Activated CD4-positive, alpha-beta T cell treated with anti-CD3 and anti-CD28 coated beads, Interleukin-2, amount 10 ng/mL, durations not matched to agents 24 days and 14 days (primary cell): ENCODE data around the gene UNC5A. TPM values are rescaled to one million over a fixed set of nuclear protein-coding genes. Genes with fewer than 3 reads are reported as not detected.
A peak's percentile ranks its signal among the peaks of the same experiment; 100 is the strongest.

ENCODE experiments used
- DNase-seq: peaks from one replicate; pipeline ENCODE4 v3.0.0; 2022
- H3K27ac Mint-ChIP-seq: one replicate; pipeline ENCODE4 v1.8.0; 2022; ENCODE audit warnings: mild to moderate bottlenecking, mixed read lengths
- H3K27me3 Mint-ChIP-seq: one replicate; pipeline ENCODE4 v1.8.0; 2022; ENCODE audit warnings: mixed read lengths
- H3K36me3 Mint-ChIP-seq: one replicate; pipeline ENCODE4 v1.8.0; 2022; ENCODE audit warnings: low read depth, mild to moderate bottlenecking, mixed read lengths
- H3K4me1 Mint-ChIP-seq: one replicate; pipeline ENCODE4 v1.8.0; 2021; ENCODE audit warnings: mixed read lengths
- H3K4me3 Mint-ChIP-seq: one replicate; pipeline ENCODE4 v1.8.0; 2022; ENCODE audit warnings: mild to moderate bottlenecking, moderate library complexity, mixed read lengths
- H3K9me3 Mint-ChIP-seq: one replicate; pipeline ENCODE4 v1.8.0; 2021; ENCODE audit warnings: mixed read lengths
- intact Hi-C: fragments of 100-400 bp; cut with micrococcal nuclease; formaldehyde crosslinking; loops from one replicate; pipeline ENCODE4 v1.15.1; 2023
- total RNA-seq: library from RNA; stranded (reverse); gene quantifications from 2 replicates; pipeline ENCODE4 v1.2.3, GENCODE V29; 2022

Gene UNC5A
- total RNA-seq, result not detected in 2 replicates

DNA sequence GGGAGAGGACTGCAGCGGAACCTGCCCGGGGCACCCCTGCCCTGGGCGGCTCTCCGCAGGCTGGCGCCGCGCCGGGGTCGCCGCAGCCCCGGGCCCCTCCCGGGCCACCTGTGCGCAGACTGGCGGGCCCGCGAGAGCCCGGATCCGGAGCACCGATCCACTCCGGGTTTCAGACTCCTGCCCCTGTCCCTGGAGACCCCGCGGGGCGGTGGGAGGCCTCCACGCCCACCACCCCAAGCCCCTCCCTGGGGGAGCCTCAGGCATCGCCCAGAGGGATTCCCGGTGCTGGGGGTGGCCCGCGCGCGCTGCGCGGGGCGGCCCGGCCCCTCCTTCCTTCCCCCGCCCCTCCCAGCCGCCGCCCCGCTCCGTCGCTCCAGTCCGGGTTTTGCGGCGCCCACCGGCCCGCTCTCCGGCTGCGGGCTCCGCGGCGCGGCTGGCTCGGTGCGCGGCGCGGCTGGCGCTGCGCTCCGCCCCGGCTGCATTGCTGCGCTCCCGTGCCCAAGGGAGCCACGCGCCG lies at the start of gene UNC5A:
Gene UNC5A, plus strand, starts transcription at position 479 of the 517 bp plus-strand sequence. CDS start 192 bp downstream, outside the sequence.
- peaks cover 60% of the 10 kb centered on the region for H3K27me3 Mint-ChIP-seq
- H3K4me1 Mint-ChIP-seq, result peaks cover 8% of the 10 kb centered on the region
- H3K36me3 Mint-ChIP-seq, result no peaks in the 10 kb centered on the region
- intact Hi-C loops, result loop anchor here (10.0 kb wide), 1 partner anchor 155 kb away; no protein-coding TSS in a partner anchor
- no peaks in the 10 kb centered on the region for H3K9me3 Mint-ChIP-seq
- no peak within 1 kb of the TSS for H3K27ac Mint-ChIP-seq
- peak within 1 kb of the TSS; percentile 61 for H3K4me3 Mint-ChIP-seq
- DNase-seq, result peak; percentile 89

DNA sequence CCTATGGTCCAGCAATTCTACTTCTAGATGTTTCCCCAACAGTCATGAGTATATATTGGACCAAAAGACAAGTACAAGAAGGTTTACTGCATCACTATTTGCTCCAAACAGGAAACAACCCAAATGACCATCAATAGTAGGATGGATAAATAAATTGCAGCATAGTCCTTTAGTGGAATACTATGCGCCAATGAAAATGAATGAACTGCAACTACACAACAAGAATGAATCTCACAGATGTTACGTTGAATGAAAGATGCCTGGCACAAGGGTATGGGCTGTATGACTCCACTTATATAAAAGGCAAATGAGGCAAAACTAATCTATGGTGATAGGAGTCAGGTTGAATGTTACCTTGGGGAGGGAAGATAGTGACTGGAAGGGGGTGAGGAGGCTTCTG lies 48.6 kb upstream of the UNC5A start:
- no peak for DNase-seq
- intact Hi-C loops, result no loop called here
- Mint-ChIP-seq H3K4me3 (no peak overlapping the region), H3K36me3 (no peaks in the 10 kb centered on the region), H3K4me1 (no peaks in the 10 kb centered on the region), H3K27me3 (peaks cover 30% of the 10 kb centered on the region), H3K27ac (no peak overlapping the region), H3K9me3 (peaks cover 9% of the 10 kb centered on the region)

DNA sequence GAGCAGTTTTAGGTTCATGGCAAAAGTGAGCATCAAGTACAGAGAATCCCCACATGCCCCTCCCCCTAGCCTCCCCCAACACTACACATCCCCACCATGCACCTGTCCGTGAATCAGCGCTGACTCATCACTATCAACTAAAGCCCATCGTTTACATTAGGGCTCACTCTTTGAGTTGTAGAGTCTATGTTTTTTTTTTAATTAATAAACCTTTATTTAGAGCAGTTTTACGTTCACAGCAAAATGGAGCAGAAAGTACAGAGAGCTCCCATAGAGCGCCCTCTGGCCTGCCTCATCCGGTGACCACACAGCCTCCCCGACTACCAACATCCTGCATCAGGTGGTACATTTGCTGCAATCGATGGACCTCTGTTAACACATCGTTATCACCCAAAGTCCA lies 47.9 kb upstream of the UNC5A start:
- intact Hi-C loops, result no loop called here
- peaks cover 9% of the 10 kb centered on the region for H3K9me3 Mint-ChIP-seq
- no peak overlapping the region for H3K4me3 Mint-ChIP-seq
- H3K27ac Mint-ChIP-seq, result no peak overlapping the region
- peaks cover 28% of the 10 kb centered on the region for H3K27me3 Mint-ChIP-seq
- DNase-seq, result no peak
- no peaks in the 10 kb centered on the region for H3K4me1 Mint-ChIP-seq
- H3K36me3 Mint-ChIP-seq, result no peaks in the 10 kb centered on the region

DNA sequence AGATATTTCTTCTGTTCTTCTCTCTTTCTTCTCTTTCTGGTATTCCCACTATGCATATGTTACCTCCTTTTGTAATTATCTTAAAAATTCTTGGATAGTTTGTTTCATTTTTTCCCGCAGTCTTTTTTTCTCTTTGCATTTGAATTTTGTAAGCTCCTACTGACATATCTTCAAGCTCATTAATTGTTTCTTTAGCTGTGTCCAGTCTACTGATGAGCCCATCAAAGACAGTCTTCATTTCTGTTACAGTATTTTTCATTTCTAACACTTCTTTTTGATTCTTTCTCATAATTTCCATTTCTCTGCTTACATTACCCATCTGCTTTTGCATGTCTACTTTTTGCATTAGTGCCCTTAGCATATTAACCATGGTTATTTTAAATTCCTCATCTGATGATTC lies 44.7 kb upstream of the UNC5A start:
- peaks cover 9% of the 10 kb centered on the region for H3K9me3 Mint-ChIP-seq

DNA sequence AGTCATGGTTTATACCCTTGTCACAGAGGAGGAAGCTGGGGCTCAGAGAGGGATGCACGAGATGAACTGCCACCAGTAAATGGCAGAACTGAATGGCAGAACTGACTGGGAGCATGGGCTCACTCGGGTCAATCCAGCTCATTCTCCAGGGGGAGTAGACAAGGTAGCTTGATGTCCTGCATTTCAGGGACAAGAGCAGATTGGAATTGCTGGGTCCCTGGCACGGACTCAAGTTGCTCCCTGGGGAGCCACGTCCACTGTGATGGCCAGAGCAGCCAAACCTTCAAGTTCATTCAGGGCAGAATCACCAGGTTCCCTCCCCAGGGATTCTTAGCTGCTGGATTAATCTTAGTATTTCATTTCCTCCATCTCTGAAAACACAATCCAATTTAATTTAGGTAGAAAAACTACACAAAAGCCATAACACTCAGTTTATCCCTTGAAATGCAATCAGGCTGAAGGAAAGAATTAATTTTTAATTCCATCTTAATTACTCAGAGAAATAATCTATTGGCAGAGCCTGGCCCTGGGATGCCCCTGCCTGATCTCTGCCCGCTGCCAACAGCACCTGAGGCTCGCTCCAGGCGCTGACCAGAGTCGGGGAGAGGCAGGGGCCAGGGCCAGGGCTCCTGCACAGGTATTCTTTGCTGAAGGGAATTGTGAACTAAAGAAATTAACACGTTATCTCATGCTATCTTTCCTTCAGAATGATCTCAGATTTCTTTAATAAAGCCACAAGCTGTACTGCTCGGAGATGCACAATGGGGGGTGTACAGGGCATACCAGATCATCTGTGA lies 42.0 kb upstream of the UNC5A start:
- H3K27me3 Mint-ChIP-seq, result peaks cover 17% of the 10 kb centered on the region
- no peaks in the 10 kb centered on the region for H3K36me3 Mint-ChIP-seq
- H3K4me3 Mint-ChIP-seq, result no peak overlapping the region
- no peak overlapping the region for H3K27ac Mint-ChIP-seq
- intact Hi-C loops, result no loop called here
- DNase-seq, result no peak
- no peaks in the 10 kb centered on the region for H3K4me1 Mint-ChIP-seq
- peaks cover 9% of the 10 kb centered on the region for H3K9me3 Mint-ChIP-seq

More for the DNA sequence above, 44.7 kb upstream of the UNC5A start:
- intact Hi-C loops, result no loop called here
- Mint-ChIP-seq H3K27ac (no peak overlapping the region), H3K27me3 (peaks cover 17% of the 10 kb centered on the region), H3K4me3 (no peak overlapping the region), H3K4me1 (no peaks in the 10 kb centered on the region), H3K36me3 (no peaks in the 10 kb centered on the region)
- DNase-seq, result no peak

DNA sequence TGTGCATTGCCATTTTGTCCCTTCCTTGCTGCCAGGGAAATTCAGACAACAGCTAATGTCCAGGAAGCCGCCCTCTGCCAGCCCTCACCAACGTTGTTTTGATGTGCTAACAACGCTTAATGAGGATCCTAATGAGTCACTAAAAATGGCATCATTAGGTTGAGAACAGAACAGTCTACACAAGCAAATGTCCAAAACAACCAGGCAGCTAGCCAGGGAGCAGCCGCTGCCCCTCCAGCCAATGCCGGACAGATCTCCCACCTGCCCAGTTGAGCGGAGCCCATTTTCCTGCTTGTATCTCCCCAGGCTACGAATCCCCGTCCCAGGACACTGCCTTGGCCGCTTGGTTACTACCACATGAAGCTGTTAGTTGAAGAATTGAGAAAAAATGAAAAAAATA lies 40.4 kb upstream of the UNC5A start:
- H3K36me3 Mint-ChIP-seq, result no peaks in the 10 kb centered on the region
- intact Hi-C loops, result no loop called here
- peaks cover 17% of the 10 kb centered on the region for H3K27me3 Mint-ChIP-seq
- DNase-seq, result no peak
- H3K9me3 Mint-ChIP-seq, result peaks cover 9% of the 10 kb centered on the region
- no peaks in the 10 kb centered on the region for H3K4me1 Mint-ChIP-seq
- H3K4me3 Mint-ChIP-seq, result no peak overlapping the region
- H3K27ac Mint-ChIP-seq, result no peak overlapping the region

DNA sequence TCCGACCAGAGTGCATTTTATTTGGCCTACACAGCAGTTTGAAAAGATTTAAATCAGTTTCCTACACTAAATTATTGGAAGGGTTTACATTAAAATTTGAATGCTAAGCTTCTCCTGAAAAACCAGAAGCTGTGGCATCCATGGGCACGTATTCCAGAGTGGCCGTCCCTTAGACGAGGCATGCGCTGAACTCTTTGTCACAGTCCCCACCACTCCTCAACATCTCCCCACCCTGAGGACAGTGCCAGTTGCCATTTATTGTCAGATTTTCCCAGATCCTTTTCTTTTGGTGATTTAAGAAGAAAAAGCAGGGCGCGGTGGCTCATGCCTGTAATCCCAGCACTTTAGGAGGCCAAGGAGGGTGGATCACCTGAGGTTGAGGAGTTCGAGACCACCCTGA lies 39.9 kb upstream of the UNC5A start:
- Mint-ChIP-seq H3K36me3 (no peaks in the 10 kb centered on the region), H3K27me3 (peaks cover 14% of the 10 kb centered on the region), H3K4me3 (no peak overlapping the region), H3K4me1 (no peaks in the 10 kb centered on the region), H3K27ac (no peak overlapping the region), H3K9me3 (peaks cover 4% of the 10 kb centered on the region)
- intact Hi-C loops, result no loop called here
- DNase-seq, result no peak

DNA sequence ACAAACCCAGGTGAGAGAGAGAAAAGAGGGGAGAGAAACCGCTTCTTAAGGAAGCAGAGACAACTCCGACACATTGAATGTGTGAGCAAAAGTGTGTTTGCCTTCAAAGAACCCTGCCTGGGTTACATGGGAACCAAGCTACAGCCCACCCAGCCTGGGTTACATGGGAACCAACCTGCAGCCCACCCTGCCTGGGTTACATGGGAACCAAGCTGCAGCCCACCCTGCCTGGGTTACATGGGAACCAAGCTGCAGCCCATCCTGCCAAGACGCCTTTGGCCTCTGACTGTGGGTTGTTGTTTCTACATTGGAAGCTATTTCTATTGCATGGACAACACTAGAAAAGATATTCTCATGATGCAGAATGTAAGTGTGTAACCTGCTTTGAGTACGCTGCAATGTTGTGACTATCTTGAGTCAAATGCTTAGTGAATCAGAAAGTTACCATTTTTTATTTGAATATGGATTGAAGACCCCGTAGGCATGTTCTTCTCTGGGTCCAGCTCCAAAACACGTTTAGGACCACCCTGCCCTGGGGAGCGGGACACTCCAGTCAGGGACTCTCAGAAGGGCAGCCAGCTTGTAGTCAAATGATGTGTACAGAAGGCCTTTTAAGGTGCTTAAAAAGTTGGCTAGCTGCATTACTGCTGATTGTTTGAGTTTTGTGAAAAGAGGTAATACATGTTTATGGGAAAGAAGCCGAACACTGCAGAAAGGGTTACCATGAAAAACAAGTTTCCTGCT lies 39.1 kb upstream of the UNC5A start:
- no peak overlapping the region for H3K4me3 Mint-ChIP-seq
- intact Hi-C loops, result no loop called here

DNA sequence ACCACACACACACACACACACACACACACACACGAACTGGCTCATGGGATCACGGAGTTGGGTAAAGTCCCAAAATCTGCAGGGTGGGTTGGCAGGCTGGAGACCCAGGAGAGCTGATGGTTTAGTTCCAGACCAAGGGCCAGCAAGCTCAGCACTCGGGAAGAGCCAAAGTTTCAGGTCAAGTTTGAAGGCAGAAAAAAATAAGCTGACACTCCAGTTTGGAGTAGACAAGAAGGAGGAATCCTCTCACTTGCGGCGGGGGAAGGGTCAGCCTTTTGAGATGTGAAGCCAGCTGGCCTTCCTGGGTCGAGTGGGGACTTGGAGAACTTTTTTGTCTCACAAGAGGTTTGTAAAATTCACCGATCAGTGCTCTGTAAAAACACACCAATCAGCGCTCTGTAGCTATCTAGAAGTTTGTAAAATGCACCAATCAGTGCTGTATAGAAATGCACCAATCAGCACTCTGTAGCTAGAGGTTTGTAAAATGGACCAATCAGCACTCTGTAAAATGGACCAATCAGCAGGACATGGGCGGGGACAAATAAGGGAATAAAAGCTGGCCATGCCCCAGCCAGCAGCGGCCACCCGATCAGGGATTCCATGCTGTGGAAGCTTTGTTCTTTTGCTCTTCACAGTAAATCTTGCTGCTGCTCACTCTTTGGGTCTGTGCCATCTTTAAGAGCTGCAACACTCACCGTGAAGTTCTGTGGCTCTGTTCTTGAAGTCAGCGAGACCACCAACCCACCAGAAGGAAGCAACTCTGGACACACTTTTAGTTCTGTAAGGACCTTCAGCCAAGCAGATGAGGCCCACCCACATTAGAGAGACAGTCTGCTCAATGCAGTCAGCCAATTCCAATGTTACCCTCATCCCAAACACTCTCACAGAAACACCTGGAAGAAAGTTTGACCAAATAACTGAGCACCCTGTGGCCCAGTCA lies 37.8 kb upstream of the UNC5A start:
- no peak for DNase-seq
- Mint-ChIP-seq H3K27me3 (peaks cover 7% of the 10 kb centered on the region), H3K9me3 (no peaks in the 10 kb centered on the region), H3K4me1 (no peaks in the 10 kb centered on the region), H3K4me3 (no peak overlapping the region), H3K27ac (no peak overlapping the region), H3K36me3 (no peaks in the 10 kb centered on the region)
- intact Hi-C loops, result no loop called here

More for the DNA sequence above, 39.1 kb upstream of the UNC5A start:
- Mint-ChIP-seq H3K27ac (no peak overlapping the region), H3K4me1 (no peaks in the 10 kb centered on the region), H3K9me3 (no peaks in the 10 kb centered on the region), H3K36me3 (no peaks in the 10 kb centered on the region), H3K27me3 (peaks cover 9% of the 10 kb centered on the region)
- no peak for DNase-seq

DNA sequence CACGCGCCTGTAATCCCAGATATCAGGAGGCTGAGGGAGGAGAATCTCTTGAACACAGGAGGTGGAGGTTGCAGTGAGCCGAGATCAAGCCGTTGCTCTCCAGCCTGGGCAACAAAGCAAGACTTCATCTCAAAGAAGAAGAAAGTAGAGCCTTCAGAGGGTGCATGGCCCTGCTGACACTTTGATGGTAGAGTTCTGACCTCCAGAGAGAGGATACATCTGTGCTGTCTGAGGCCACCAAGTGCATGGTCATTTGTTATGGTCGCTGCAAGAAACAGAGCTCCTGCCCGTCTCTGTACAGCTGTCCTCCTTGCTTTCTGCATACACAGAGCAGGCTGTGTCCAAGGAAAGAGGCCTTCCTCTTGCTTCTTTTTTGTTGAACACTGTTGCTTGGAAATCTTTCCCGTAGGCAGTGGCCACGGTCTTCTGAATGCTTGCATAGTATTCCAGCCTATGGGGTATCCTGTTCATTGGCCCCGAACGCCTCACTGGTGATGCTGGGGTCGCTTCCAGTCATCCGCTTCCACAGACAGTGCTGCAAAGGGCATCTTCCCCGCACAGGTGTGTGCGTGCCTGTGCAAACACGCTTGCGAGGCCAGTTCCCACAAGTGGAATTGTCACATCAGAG lies 36.8 kb upstream of the UNC5A start:
- H3K27me3 Mint-ChIP-seq, result peaks cover 9% of the 10 kb centered on the region
- intact Hi-C loops, result no loop called here
- H3K4me1 Mint-ChIP-seq, result no peaks in the 10 kb centered on the region
- no peak overlapping the region for H3K4me3 Mint-ChIP-seq
- no peak for DNase-seq
- no peak overlapping the region for H3K27ac Mint-ChIP-seq
- H3K36me3 Mint-ChIP-seq, result no peaks in the 10 kb centered on the region
- H3K9me3 Mint-ChIP-seq, result no peaks in the 10 kb centered on the region

DNA sequence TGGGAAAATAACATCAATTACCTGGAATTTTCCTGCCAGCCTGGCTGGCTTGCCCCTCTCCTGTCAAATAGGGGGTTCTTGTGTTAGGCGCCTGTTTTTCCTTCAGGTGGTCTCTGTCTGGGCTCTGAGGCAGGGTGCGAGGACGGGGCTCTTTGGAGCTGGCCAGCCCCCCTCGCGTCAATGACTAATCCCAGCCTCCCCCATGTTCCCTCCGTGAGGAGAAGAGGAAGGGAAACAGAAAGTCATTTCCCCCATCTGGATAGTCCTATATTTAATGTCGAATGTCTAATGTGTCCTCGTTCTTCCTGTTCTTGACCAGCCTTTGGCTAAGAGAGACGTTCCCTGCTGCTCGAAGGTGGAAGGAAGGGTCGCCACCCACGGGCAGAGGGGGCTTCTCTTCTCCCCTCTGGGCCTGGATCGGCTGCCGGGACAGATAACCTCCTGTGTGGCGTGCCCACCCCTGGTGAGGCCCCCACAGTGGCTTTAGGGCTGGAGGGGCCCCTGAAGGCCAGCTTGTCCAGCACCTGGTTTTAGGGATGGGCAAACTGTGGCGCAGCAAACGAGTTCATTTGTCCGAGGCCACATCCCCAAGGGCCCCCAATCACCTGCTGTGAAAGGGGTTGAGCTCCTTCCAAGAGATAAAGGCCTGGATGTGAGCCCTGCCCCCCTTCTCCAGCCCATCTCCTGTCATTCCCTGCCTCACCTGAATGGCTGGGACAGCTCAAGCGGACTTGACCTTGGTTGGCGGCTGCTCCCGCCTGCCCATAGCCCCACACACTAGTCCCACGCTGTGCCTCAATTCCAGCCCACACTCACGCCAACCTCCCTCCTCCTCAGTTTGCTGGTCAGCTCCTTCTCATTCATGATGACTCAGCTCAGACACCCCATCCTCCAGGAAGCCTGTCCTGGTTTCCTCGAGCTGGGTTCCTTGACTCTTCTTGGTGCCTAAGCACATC lies 35.9 kb upstream of the UNC5A start:
- no peaks in the 10 kb centered on the region for H3K36me3 Mint-ChIP-seq
- intact Hi-C loops, result no loop called here
- no peak overlapping the region for H3K4me3 Mint-ChIP-seq
- H3K27me3 Mint-ChIP-seq, result peaks cover 10% of the 10 kb centered on the region
- DNase-seq, result no peak
- no peaks in the 10 kb centered on the region for H3K9me3 Mint-ChIP-seq
- H3K27ac Mint-ChIP-seq, result no peak overlapping the region
- no peaks in the 10 kb centered on the region for H3K4me1 Mint-ChIP-seq

DNA sequence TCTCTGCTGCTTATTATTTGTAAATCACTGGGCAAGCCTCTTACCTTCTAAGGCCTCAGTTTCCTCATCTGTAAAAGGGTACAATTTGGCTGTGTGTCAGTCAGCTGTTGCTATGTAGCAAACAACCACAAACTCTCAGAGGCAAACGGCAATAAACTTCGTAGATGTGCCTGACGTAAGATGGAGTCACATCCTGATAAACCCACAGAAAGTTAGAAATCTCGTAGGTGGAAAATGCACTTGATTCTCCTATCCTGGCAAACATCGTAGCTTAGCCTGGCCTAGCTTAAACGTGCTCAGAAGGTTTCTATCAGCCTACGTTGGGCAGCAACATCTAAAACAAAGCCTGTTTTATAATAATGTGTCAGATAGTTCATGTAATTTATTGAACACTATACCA lies 35.0 kb upstream of the UNC5A start:
- Mint-ChIP-seq H3K4me1 (no peaks in the 10 kb centered on the region), H3K27me3 (peaks cover 10% of the 10 kb centered on the region), H3K4me3 (no peak overlapping the region), H3K36me3 (no peaks in the 10 kb centered on the region), H3K27ac (no peak overlapping the region), H3K9me3 (no peaks in the 10 kb centered on the region)
- DNase-seq, result no peak
- intact Hi-C loops, result no loop called here
